AG09309 (cell line): ENCODE measurements around the gene KLHDC9.

Source experiments
- DNase-seq: peaks from one replicate; pipeline ENCODE4 v3.0.0-alpha.2; 2010; ENCODE audit warnings: low read depth
- H3K4me3 ChIP-seq: 2 replicates; pipeline ENCODE4 v1.5.1; 2011; ENCODE audit warnings: mild to moderate bottlenecking, low read depth, low read length, moderate library complexity; ENCODE audit not compliant: control insufficient read depth
- TF ChIP-seq, protein P1 (sequence below): IDR thresholded peaks from 2 replicates; pipeline ENCODE4 v1.5.1; 2011; ENCODE audit warnings: mild to moderate bottlenecking, low read depth, low read length, inconsistent platforms; ENCODE audit not compliant: insufficient read depth, control insufficient read depth; ENCODE audit errors: missing control alignments

Gene KLHDC9

DNA sequence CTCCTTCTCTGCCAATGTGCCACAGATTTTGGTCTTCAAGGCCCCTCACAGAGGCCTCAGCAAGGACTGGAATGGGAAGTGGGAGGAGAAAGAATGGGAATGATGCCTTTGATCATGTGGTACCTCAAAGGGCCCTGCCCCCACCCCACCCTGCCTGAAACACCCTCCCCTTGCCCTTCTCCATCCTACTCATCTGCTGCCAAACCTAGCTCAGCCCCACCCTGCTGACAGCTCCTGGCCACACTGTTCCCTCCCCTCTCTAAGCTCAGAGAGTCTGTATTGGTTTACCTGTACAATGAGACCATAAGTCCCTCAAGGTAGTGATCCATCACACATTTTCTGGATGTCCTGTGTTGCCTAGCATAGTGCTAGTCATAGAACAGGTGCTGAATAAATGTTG, 21.8 kb upstream of the KLHDC9 start:
- DNase-seq = no peak
- TF ChIP-seq, protein P1, sequence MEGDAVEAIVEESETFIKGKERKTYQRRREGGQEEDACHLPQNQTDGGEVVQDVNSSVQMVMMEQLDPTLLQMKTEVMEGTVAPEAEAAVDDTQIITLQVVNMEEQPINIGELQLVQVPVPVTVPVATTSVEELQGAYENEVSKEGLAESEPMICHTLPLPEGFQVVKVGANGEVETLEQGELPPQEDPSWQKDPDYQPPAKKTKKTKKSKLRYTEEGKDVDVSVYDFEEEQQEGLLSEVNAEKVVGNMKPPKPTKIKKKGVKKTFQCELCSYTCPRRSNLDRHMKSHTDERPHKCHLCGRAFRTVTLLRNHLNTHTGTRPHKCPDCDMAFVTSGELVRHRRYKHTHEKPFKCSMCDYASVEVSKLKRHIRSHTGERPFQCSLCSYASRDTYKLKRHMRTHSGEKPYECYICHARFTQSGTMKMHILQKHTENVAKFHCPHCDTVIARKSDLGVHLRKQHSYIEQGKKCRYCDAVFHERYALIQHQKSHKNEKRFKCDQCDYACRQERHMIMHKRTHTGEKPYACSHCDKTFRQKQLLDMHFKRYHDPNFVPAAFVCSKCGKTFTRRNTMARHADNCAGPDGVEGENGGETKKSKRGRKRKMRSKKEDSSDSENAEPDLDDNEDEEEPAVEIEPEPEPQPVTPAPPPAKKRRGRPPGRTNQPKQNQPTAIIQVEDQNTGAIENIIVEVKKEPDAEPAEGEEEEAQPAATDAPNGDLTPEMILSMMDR = no peak

DNA sequence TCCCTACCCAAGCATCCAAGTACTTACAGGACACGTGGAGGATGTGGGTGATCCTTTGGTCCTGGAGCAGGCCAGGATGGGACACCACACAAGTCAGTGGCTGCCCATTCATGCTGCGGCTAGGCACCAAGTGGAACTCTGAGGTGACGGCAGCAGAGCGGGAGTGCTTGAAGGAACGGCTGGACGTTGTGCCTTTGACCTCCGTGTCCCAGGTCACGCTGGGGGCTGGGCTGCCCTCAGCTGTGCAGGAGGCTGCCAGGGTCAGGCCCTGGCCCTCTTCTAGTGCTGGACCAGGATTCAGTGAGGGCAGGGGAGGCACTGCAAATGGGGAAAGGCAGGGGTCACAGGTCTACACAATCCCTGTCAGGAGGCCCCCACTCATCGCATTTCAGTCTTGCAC, 20.7 kb upstream of the KLHDC9 start:
- TF ChIP-seq, protein P1 = no peak
- H3K4me3 ChIP-seq = no peak overlapping the region
- no peak for DNase-seq

More for the DNA sequence above, 21.8 kb upstream of the KLHDC9 start:
- H3K4me3 ChIP-seq = no peak overlapping the region

DNA sequence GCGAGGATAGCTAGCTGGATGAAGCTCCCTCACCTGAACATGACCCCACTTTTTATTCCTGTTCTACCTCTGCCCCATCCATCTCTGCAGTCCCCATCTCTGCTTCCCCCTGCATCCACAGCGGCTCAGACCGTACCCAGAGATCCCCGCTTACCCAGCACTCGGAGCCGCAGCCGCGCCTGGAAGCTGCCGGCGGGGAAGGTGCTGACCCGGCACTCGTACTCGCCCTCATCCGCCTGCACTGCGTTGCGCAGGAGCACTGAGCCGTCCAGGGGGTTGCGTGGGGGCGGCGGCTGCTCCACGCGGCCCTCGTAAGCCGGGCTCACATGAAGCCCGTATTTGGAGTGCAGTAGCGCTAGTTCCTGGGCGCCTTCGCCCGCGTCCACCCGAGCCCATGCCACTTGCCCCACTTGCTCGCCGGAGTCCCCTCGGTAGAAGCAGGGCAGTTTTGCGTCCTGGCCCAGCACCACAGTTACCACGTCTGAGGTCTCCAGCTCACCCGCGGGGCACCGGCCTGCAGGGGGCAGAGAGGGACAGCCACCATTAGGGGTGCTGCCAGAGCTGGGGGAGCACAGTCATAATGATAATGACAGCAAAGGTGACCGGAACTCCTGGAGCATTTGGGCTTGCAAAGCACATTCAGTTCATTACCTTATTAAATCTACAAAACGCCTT, 18.6 kb upstream of the KLHDC9 start:
- DNase-seq = no peak
- H3K4me3 ChIP-seq = no peak overlapping the region
- TF ChIP-seq, protein P1 = no peak

DNA sequence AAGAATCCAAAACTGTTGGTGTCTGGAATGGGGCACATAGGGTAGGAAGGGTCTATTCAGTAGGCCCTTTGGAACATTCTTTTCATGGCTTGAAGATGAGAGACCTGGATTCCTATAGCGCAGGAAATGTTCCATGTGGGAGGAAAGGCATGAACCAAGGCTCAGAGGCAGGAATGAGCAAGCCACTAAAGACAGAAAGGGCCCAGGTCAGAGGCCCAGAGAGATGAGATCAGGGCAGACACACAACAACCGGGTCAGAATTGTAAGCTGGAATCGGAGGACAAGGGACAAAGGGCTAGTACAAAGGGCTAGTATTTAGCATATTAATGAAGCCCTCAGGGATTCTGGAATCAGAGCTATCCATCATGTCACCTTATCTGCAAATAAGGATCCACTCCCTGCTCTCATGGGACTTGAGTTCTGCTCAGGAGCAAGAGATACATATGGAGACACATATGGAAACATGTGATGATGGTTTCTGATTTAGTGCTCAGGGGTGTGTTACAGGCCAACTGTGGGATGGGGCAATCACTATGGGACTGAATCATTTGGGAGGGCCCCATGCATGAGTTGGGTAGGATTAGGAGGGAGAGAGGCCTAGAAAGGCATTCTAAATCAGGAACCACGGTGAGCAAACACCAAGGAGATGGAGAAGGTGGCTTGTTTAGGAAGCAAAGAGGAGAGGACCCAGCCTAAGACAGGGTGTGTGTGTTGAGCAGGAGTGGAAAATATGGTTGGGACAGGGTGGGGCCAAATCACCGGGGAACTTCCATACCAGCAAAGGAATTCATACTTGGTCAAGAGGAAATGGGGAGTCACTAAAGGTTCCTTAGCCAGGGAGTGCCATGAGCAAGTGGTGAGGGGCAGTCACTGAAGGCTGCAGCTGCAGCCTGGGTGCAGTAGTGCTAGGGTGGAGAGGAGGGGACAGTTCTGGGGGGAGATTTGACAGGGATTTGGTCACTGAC, 17.4 kb upstream of the KLHDC9 start:
- H3K4me3 ChIP-seq = no peak overlapping the region
- DNase-seq = no peak
- TF ChIP-seq, protein P1 = no peak

DNA sequence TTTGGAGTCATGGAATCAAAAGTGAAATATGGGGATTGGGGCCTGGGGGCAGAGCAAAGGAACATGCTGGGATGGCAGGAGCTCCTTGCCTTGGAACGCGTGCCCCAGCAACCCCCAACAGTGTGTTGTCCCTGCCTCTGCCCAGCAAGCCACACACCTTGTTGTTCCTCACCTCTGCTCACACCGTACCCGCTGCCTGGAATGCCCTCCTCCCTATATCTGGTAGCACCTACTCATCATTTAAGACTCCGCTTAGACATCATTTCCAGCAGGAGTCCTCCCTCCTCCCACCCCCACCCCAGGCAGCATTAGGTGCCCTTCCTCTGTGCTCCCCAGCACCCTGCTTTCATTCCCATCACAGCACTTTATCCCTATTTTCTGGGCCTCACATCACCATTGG, 16.6 kb upstream of the KLHDC9 start:
- TF ChIP-seq, protein P1 = no peak
- no peak for DNase-seq
- H3K4me3 ChIP-seq = no peak overlapping the region

DNA sequence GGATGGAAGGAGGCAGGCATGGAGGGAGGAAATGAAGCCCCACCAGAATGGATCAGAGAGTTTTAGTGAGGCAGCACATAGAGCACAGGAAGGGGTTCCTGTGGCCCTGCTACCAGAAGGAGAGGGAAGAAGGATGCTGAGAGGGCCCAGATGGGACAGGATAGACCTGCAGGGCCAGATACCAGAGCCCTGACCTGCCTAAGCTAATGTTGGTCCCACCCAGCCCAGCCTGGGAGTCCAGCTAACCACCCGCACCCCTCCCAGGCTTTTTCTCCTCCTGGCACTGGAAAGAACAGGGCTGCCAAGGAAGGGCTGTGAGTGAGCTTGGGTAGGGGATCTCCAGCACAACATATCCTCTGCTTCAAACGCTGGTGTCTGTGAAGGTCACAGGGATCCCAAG, 15.7 kb upstream of the KLHDC9 start:
- no peak for DNase-seq

More for the DNA sequence above, 15.7 kb upstream of the KLHDC9 start:
- H3K4me3 ChIP-seq = no peak overlapping the region
- TF ChIP-seq, protein P1 = no peak
